K562 (cell line): ENCODE measurements around the gene C1orf174. TPM values are rescaled to one million over a fixed set of nuclear protein-coding genes. Genes with fewer than 3 reads are reported as not detected.

Experiments used
- CBX2 ChIP-seq: fragments of 200-600 bp; sonication (generic); IDR thresholded peaks from one replicate; pipeline ENCODE4 v1.6.1; 2012; ENCODE audit warnings: mild to moderate bottlenecking, low read length, inconsistent platforms; ENCODE audit not compliant: insufficient read depth, poor library complexity, severe bottlenecking
- CBX3 ChIP-seq, 2 experiments: IDR thresholded peaks; 1 replicate in 1 of 2; 2 replicates in 1 of 2; pipeline ENCODE4 v1.6.1; 2012; ENCODE audit warnings: inconsistent platforms in 2 of 2, low read length in 2 of 2, borderline replicate concordance in 1 of 2, control low read depth in 1 of 2
- E4F1 ChIP-seq: fragments of 250-450 bp; sonication (Bioruptor Pico); IDR thresholded peaks from 2 replicates; pipeline ENCODE4 v1.5.0; 2021; ENCODE audit warnings: mild to moderate bottlenecking, borderline replicate concordance
- ELF1 ChIP-seq: fragments of 200-800 bp; sonication (Bioruptor generic); IDR thresholded peaks from 2 replicates; pipeline ENCODE4 v1.6.1; 2016; ENCODE audit warnings: missing genetic modification characterization, missing compliant biosample characterization
- GABPB2 ChIP-seq: fragments of 250-450 bp; sonication (Bioruptor Pico); conservative IDR thresholded peaks from 2 replicates; pipeline ENCODE4 v1.5.1; 2021; ENCODE audit warnings: mild to moderate bottlenecking
- IRF2 ChIP-seq: sonication (generic); formaldehyde crosslinking; IDR thresholded peaks from 2 replicates; pipeline ENCODE4 v1.8.1; 2022; ENCODE audit warnings: mild to moderate bottlenecking, missing genetic modification reagents
- IRF9 ChIP-seq: fragments of 450-650 bp; IDR thresholded peaks from 2 replicates; pipeline ENCODE4 v1.6.1; 2016; ENCODE audit warnings: missing biosample characterization, missing genetic modification characterization
- KDM2B ChIP-seq: fragments of 250-450 bp; sonication (Bioruptor Pico); IDR thresholded peaks from 2 replicates; pipeline ENCODE4 v1.8.0; 2021; ENCODE audit warnings: mild to moderate bottlenecking, moderate library complexity
- MEF2A ChIP-seq: IDR thresholded peaks from 2 replicates; pipeline ENCODE4 v1.6.1; 2011; ENCODE audit warnings: low read depth, mild to moderate bottlenecking, low read length, moderate library complexity; ENCODE audit not compliant: control insufficient read depth
- NBN ChIP-seq: fragments of 450-650 bp; IDR thresholded peaks from 2 replicates; pipeline ENCODE4 v1.6.1; 2016; ENCODE audit warnings: low read depth, mild to moderate bottlenecking
- NCOA4 ChIP-seq: fragments of 450-650 bp; IDR thresholded peaks from 2 replicates; pipeline ENCODE4 v1.6.1; 2018; ENCODE audit warnings: mild to moderate bottlenecking; ENCODE audit not compliant: partially characterized antibody
- RBM15 ChIP-seq: fragments of 200-400 bp; formaldehyde crosslinking; IDR thresholded peaks from 2 replicates; pipeline ENCODE4 v1.6.1; 2018; ENCODE audit warnings: mild to moderate bottlenecking, low read length, moderate library complexity; ENCODE audit not compliant: insufficient read depth
- SETDB1 ChIP-seq: IDR thresholded peaks from one replicate; pipeline ENCODE4 v1.6.1; 2012; ENCODE audit warnings: low read length, control low read depth, inconsistent platforms
- TAF9B ChIP-seq: fragments of 450-650 bp; IDR thresholded peaks from 2 replicates; pipeline ENCODE4 v1.6.1; 2018; ENCODE audit warnings: mild to moderate bottlenecking; ENCODE audit not compliant: partially characterized antibody
- ZFP91 ChIP-seq: sonication (generic); formaldehyde crosslinking; IDR thresholded peaks from 2 replicates; pipeline ENCODE4 v1.8.0; 2022; ENCODE audit warnings: mild to moderate bottlenecking, missing genetic modification reagents
- ZNF408 ChIP-seq: fragments of 250-450 bp; sonication (Bioruptor Pico); IDR thresholded peaks from 2 replicates; pipeline ENCODE4 v1.4.0; 2020; ENCODE audit warnings: low read depth, mild to moderate bottlenecking, moderate library complexity
- ZNF695 ChIP-seq: fragments of 450-650 bp; formaldehyde crosslinking; IDR thresholded peaks from 2 replicates; pipeline ENCODE4 v1.4.0; 2020; ENCODE audit warnings: mild to moderate bottlenecking, moderate library complexity
- polyA plus RNA-seq, 8 experiments: library from polyadenylated mRNA; depleted of rRNA in 4 of 8; stranded (reverse) in 5 of 8; unstranded in 3 of 8; fragments of >200 nt; fragmentation: Nextera tagmentation in 2 of 8; fragmentation: Illumina TruSeq in 1 of 8; extraction: Ambion mirVana in 2 of 8; extraction: Trizol in 1 of 8; gene quantifications; 2 replicates each; pipeline versions ENCODE4 v1.2.1 to v1.2.3, GENCODE V29; 2011 to 2014; ENCODE audit warnings: inconsistent platforms in 1 of 8, missing spikeins in 1 of 8
- total RNA-seq, 7 experiments: library from RNA; depleted of rRNA in 6 of 7; stranded (reverse); fragments of >200 nt in 6 of 7; fragmentation: Illumina TruSeq in 2 of 7; extraction: Trizol in 2 of 7; gene quantifications; 2 replicates each; pipeline versions ENCODE4 v1.2.1 to v1.2.3, GENCODE V29; 2011 to 2021; ENCODE audit warnings: low replicate concordance in 1 of 7
- TF ChIP-seq, protein P1 (sequence below): fragments of 450-650 bp; formaldehyde crosslinking; IDR thresholded peaks from 2 replicates; pipeline ENCODE4 v1.4.0; 2022; ENCODE audit warnings: missing genetic modification characterization

Gene C1orf174
- total and polyA plus RNA-seq, 9 of the 15 experiments (the other 6 are each of a cell fraction or from before 2014, with no cell fraction given), result 38.5 to 64.9 (median 45.4) TPM

DNA sequence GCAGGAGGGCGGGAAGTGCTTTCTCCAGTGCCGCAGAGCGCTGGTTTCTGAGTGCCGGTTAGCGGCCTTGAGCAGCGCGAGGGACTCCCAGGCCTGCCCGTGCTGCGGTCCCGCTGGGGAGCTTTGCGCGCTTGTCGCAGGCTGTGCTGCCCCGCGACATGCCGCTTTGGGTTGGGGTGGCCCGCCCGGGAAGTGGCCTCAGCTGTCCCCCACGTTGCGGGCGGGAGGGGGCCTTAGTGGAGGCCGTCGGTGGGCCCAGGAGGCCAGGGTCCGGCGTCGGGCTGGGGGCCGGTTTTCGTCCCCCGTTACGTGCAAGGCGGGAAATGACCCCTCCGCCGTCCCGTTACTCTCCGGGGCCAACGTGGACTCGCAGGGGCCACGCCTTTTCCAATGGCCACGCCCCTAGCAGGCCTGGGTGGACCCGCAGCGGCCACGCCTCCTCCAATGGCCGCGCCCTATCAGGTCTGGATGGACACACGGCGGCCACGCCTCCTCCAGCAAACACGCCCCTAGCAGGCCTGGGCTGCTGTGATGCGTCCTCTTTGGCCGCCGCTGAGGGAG lies 977 bp upstream of the C1orf174 start (continued):
- no peak for TF ChIP-seq ZFP91 (CRISPR knock-in tag)
- TF ChIP-seq, protein P1, sequence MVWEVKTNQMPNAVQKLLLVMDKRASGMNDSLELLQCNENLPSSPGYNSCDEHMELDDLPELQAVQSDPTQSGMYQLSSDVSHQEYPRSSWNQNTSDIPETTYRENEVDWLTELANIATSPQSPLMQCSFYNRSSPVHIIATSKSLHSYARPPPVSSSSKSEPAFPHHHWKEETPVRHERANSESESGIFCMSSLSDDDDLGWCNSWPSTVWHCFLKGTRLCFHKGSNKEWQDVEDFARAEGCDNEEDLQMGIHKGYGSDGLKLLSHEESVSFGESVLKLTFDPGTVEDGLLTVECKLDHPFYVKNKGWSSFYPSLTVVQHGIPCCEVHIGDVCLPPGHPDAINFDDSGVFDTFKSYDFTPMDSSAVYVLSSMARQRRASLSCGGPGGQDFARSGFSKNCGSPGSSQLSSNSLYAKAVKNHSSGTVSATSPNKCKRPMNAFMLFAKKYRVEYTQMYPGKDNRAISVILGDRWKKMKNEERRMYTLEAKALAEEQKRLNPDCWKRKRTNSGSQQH (CRISPR knock-in tag), result no peak
- TF ChIP-seq IRF9 (tag), result no peak
- TF ChIP-seq TAF9B, result no peak
- no peak for TF ChIP-seq MEF2A
- no peak for TF ChIP-seq CBX2
- TF ChIP-seq ELF1, result no peak
- no peak for TF ChIP-seq ZNF695 (CRISPR knock-in tag)
- TF ChIP-seq IRF2 (CRISPR knock-in tag), result no peak
- no peak for TF ChIP-seq RBM15
- no peak for TF ChIP-seq ZNF408 (CRISPR knock-in tag)
- TF ChIP-seq NBN, result peak; percentile 24; the same call in 1 of the 2 replicates
- TF ChIP-seq KDM2B (CRISPR knock-in tag), result peak; percentile 96
- no peak for TF ChIP-seq GABPB2
- TF ChIP-seq NCOA4, result no peak
- no peak for TF ChIP-seq E4F1 (CRISPR knock-in tag)
- no peak for TF ChIP-seq CBX3 (IDR thresholded peaks at IDR 0.05; ENCODE audit: borderline replicate concordance in 1 of 2, low read length in 2 of 2)
- TF ChIP-seq SETDB1, result no peak
